ENCODE measurements around the gene CFAP251. TPM values are rescaled to one million over a fixed set of nuclear protein-coding genes. Genes with fewer than 3 reads are reported as not detected.

CFAP251 gene
- total and polyA plus RNA-seq, 2 experiments from 2014 or later, result 3.0 to 3.7 TPM

DNA sequence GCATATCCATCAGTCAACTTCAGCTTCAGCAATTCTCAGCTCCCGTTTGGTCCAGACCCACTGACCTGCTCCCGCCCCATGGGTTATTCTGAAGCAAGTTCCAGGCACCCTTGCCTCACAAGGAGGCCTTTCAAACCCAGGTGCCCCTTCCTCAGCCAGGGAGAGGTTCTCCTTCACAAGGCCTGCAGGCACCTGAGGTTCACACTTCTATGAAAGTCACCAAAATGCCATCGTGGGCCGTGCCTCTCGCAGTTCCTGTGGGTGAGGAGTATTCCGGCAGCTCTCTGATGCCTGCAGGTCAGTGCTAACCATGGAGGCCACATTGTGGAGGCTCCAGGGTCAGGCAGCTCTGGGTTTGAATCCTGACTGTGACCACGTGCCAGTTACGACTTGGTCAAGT, 63.1 kb downstream of the CFAP251 start:
- H3K4me2 ChIP-seq, result no peak overlapping the region
- no peaks in the 10 kb centered on the region for H3K36me3 ChIP-seq (replicated peaks; ENCODE audit: insufficient read depth, low read depth)
- H2AFZ ChIP-seq, result no peak overlapping the region
- TF ChIP-seq EZH2 (IDR thresholded peaks at IDR 0.05; ENCODE audit: borderline replicate concordance), result no peak
- no peak for TF ChIP-seq EZH2phosphoT487 (IDR thresholded peaks at IDR 0.05; ENCODE audit: low read depth, severe bottlenecking, unreplicated experiment)
- TF ChIP-seq, protein P1, sequence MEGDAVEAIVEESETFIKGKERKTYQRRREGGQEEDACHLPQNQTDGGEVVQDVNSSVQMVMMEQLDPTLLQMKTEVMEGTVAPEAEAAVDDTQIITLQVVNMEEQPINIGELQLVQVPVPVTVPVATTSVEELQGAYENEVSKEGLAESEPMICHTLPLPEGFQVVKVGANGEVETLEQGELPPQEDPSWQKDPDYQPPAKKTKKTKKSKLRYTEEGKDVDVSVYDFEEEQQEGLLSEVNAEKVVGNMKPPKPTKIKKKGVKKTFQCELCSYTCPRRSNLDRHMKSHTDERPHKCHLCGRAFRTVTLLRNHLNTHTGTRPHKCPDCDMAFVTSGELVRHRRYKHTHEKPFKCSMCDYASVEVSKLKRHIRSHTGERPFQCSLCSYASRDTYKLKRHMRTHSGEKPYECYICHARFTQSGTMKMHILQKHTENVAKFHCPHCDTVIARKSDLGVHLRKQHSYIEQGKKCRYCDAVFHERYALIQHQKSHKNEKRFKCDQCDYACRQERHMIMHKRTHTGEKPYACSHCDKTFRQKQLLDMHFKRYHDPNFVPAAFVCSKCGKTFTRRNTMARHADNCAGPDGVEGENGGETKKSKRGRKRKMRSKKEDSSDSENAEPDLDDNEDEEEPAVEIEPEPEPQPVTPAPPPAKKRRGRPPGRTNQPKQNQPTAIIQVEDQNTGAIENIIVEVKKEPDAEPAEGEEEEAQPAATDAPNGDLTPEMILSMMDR (IDR thresholded peaks at IDR 0.05; ENCODE audit: poor library complexity), result no peak
- no peak overlapping the region for H3K4me3 ChIP-seq
- H3K4me1 ChIP-seq (ENCODE audit: insufficient read depth), result no peaks in the 10 kb centered on the region
- no peak for DNase-seq (ENCODE audit: low spot score)
- WGBS (ENCODE audit: low lambda C conversion rate, missing lambda C conversion rate), result 96% methylated on average over 8 of the region's 8 CpGs
- H3K9me3 ChIP-seq (ENCODE audit: low read depth), result no peaks in the 10 kb centered on the region
- no peaks in the 10 kb centered on the region for H3K9me2 ChIP-seq (replicated peaks; ENCODE audit: insufficient read depth)
- no peaks in the 10 kb centered on the region for H3K79me2 ChIP-seq
- H3K27me3 ChIP-seq, result no peaks in the 10 kb centered on the region
- H3K27ac ChIP-seq, result no peak overlapping the region
- no peaks in the 10 kb centered on the region for H4K20me1 ChIP-seq (ENCODE audit: insufficient read depth, poor library complexity, severe bottlenecking)

DNA sequence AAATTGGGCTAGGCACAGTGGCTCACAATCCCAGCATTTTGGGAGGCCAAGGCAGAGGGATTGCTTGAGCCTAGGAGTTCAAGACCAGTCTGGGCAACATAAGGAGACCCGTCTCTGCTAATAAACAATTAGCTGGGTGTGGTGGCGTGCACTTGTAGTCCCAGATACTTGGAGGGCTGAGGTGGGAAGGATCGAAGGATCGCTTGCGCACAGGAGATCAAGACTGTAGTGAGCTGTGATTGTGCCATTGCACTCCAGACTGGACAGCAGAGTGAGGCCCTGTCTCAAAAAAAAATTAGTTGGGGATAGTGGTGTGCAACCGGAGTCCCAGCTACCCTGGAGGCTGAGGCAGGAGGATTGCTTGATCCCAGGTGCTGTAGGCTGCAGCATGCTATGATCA, 64.6 kb downstream of the CFAP251 start:
- Histone ChIP-seq H3K4me1 (ENCODE audit: insufficient read depth) (no peaks in the 10 kb centered on the region), H3K4me2 (no peak overlapping the region), H3K27me3 (no peaks in the 10 kb centered on the region), H3K79me2 (no peaks in the 10 kb centered on the region), H3K27ac (no peak overlapping the region), H3K9me2 (replicated peaks; ENCODE audit: insufficient read depth) (no peaks in the 10 kb centered on the region), H3K4me3 (no peak overlapping the region), H2AFZ (no peak overlapping the region), H3K9me3 (ENCODE audit: low read depth) (no peaks in the 10 kb centered on the region), H4K20me1 (ENCODE audit: insufficient read depth, poor library complexity, severe bottlenecking) (no peaks in the 10 kb centered on the region), H3K36me3 (replicated peaks; ENCODE audit: insufficient read depth, low read depth) (no peaks in the 10 kb centered on the region)
- TF ChIP-seq, protein P1 (IDR thresholded peaks at IDR 0.05; ENCODE audit: poor library complexity), result no peak
- TF ChIP-seq EZH2phosphoT487 (IDR thresholded peaks at IDR 0.05; ENCODE audit: low read depth, severe bottlenecking, unreplicated experiment) (no peak), EZH2 (IDR thresholded peaks at IDR 0.05; ENCODE audit: borderline replicate concordance) (no peak)
- WGBS (ENCODE audit: low lambda C conversion rate, missing lambda C conversion rate), result 97% methylated on average over 6 of the region's 6 CpGs
- no peak for DNase-seq (ENCODE audit: low spot score)

DNA sequence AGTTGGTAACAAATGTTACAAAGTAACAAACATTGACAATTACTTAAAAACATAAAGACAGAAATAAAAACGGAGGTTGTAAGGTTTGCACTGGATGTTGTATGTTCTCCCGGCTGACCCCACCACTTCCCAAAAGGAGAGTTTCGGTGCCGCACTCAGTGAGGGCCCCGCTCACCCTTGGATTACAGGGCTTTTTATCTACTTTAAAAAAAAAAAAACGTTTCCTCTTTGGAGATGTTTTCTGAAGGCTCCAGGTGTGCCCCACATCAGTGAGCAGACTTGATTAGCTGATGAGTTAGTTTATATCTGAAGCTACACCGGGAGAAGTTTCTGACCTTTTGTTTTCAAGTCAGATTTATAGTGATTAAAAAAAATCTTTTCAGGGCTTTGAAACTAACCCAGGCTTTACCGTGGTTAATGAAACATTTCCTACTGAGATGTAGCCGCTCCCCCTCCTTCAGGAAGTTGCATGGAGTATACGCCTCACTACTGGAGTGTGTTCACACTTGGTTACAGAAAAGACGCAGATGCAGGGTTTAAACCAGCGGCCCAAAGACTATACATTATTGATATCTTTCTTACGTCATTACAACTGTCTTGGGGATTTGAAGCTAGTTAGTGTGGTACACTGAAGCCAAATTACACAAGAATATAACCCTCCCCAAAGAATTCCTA, 65.3 kb downstream of the CFAP251 start:
- Histone ChIP-seq H3K27ac (no peak overlapping the region), H3K4me3 (no peak overlapping the region), H3K9me2 (replicated peaks; ENCODE audit: insufficient read depth) (no peaks in the 10 kb centered on the region), H3K4me1 (ENCODE audit: insufficient read depth) (no peaks in the 10 kb centered on the region), H3K9me3 (ENCODE audit: low read depth) (no peaks in the 10 kb centered on the region), H3K4me2 (no peak overlapping the region), H3K36me3 (replicated peaks; ENCODE audit: insufficient read depth, low read depth) (no peaks in the 10 kb centered on the region), H4K20me1 (ENCODE audit: insufficient read depth, poor library complexity, severe bottlenecking) (no peaks in the 10 kb centered on the region), H2AFZ (no peak overlapping the region), H3K27me3 (no peaks in the 10 kb centered on the region), H3K79me2 (no peaks in the 10 kb centered on the region)
- TF ChIP-seq, protein P1 (IDR thresholded peaks at IDR 0.05; ENCODE audit: poor library complexity), result no peak
- TF ChIP-seq EZH2 (IDR thresholded peaks at IDR 0.05; ENCODE audit: borderline replicate concordance) (no peak), EZH2phosphoT487 (IDR thresholded peaks at IDR 0.05; ENCODE audit: low read depth, severe bottlenecking, unreplicated experiment) (no peak)
- no peak for DNase-seq (ENCODE audit: low spot score)
- 67% methylated on average over 13 of the region's 13 CpGs for WGBS (ENCODE audit: low lambda C conversion rate, missing lambda C conversion rate)
